NCI-H748 (cell line): Measurements from ENCODE around the gene CELSR1.
"Not testable (repeated sequence)": the region's sequence is repeated elsewhere in the genome, so short reads cannot be mapped to it uniquely, and the experiment has no call there.

Source experiments
- DNase-seq: peaks from one replicate; lab custom pipeline; 2025; ENCODE audit not compliant: unreplicated experiment; lab: John Stamatoyannopoulos, UW

CELSR1 gene

GRCh38 chr22:46335201-46336118 is 202.0 kb downstream of the CELSR1 start, which contains the start of gene TRMU:
Gene TRMU (plus strand): TSS chr22:46335714. CDS start chr22:46335765, 51 bp downstream.
- peak; percentile 92 for DNase-seq

- DNase-seq, result no peak
These were observed 205.9 kb downstream of the CELSR1 start for GRCh38 chr22:46331496-46331895.

- DNase-seq, result no peak
These were observed 207.0 kb downstream of the CELSR1 start for GRCh38 chr22:46330426-46330825.

GRCh38 chr22:46329616-46330015 is 207.8 kb downstream of the CELSR1 start:
- no peak for DNase-seq

GRCh38 chr22:46328797-46329196 is 208.6 kb downstream of the CELSR1 start:
- no peak for DNase-seq

- DNase-seq, result no peak
These were observed 209.5 kb downstream of the CELSR1 start for GRCh38 chr22:46327691-46328465.

GRCh38 chr22:46326066-46326680 is 211.2 kb downstream of the CELSR1 start:
- no peak for DNase-seq

GRCh38 chr22:46323162-46323561 is 214.3 kb downstream of the CELSR1 start:
- no peak for DNase-seq

- no peak for DNase-seq
These were observed 214.7 kb downstream of the CELSR1 start for GRCh38 chr22:46322711-46323110.

GRCh38 chr22:46320716-46321386 is 216.6 kb downstream of the CELSR1 start:
- no peak for DNase-seq

- no peak for DNase-seq
These were observed 217.2 kb downstream of the CELSR1 start for GRCh38 chr22:46320166-46320710.

GRCh38 chr22:46319319-46319718 is 218.1 kb downstream of the CELSR1 start:
- no peak for DNase-seq

GRCh38 chr22:46318576-46318975 is 218.8 kb downstream of the CELSR1 start:
- no peak for DNase-seq

- DNase-seq, result no peak
These were observed 219.8 kb downstream of the CELSR1 start for GRCh38 chr22:46317646-46318045.

GRCh38 chr22:46315976-46316375 is 221.4 kb downstream of the CELSR1 start:
- DNase-seq, result no peak

GRCh38 chr22:46312848-46313247 is 224.6 kb downstream of the CELSR1 start:
- not testable (repeated sequence) for DNase-seq

GRCh38 chr22:46312056-46312455 is 225.4 kb downstream of the CELSR1 start:
- no peak for DNase-seq
